NCI-H128 (cell line): ENCODE results near the gene GSX1.
"Not testable (repeated sequence)": the region's sequence is repeated elsewhere in the genome, so short reads cannot be mapped to it uniquely, and the experiment has no call there.

Experiments used
- DNase-seq: peaks from one replicate; lab custom pipeline; 2025; ENCODE audit not compliant: unreplicated experiment; lab: John Stamatoyannopoulos, UW

The GSX1 gene

GRCh38 chr13:27792393-27793218, at the start of gene GSX1:
TSS of gene GSX1 (plus strand) at chr13:27792483. CDS start at chr13:27792691, 208 bp downstream.
- no peak for DNase-seq

DNA sequence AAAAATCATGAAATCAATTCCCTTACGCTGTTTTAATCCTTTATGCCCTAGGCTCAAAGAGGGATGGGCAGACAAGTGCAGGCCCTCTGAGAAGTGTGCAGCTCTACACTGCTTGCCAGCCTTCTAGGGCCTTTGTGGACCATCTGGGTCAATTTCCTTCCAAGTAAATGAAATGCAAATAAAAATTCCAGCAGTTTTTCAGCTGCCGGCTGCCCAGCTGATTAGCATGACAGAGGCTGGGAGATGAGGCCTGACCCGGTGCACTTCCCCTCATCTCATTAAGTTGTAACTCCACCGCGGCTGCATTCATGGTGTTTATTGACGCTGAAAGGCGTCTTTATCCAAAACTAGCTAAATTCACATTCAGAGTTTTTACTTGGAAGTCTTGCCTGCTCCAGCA, 47.5 kb upstream of the GSX1 start:
- no peak for DNase-seq

DNA sequence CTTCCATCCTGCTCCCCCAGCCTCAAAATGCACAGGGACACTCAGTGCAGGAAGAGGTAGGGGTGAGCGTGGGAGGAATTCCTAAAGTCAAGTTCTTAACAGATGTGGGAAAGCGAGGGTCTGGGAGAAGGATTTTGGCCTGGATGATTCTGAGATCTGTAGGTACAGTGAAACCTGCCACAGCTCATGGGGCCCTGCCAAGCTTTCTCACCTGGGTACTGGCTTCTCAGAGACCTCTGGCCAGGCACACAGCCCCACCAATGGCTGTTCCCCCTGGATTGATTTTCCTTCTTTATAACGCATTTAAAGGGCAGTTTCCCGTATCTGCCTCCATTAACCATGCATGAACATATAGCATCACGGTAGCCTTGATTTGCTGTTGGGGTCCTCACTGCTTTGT, 47.0 kb upstream of the GSX1 start:
- no peak for DNase-seq

DNA sequence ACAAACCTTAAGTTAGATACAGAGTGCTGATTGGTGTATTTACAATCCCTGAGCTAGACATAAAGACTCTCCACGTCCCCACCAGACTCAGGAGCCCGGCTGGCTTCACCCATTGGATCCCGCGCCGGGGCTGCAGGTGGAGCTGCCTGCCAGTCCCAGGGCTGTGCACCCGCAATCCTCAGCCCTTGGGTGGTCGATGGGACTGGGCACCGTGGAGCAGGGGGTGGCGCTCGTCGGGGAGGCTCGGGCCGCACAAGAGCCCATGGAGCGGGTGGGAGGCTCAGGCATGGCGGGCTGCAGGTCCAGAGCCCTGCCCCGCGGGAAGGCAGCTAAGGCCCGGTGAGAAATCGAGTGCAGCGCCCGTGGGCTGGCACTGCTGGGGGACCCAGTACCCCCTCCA, 44.1 kb upstream of the GSX1 start:
- not testable (repeated sequence) for DNase-seq

GRCh38 chr13:27751953-27752532, 40.2 kb upstream of the GSX1 start:
- no peak for DNase-seq

GRCh38 chr13:27765650-27766049, 26.6 kb upstream of the GSX1 start:
- no peak for DNase-seq

DNA sequence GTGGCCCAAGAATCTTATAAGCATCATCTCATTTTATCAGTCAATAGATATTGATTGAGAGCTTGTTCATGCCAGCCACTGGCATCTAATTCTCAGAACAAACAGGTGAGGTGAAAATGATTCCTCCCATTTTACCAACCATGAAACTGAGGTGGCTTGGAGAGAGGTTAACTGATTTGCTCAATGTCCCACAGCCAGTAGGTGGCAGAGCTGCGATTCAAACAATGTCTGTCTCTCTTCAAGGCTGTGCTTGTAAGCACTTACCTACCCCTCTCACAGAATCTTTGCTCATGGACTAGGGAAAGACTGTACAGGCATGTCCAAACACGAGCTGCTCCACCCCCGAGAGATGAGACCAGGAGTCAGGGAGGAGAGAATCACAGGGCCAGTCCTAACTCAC, 21.5 kb upstream of the GSX1 start:
- no peak for DNase-seq

DNA sequence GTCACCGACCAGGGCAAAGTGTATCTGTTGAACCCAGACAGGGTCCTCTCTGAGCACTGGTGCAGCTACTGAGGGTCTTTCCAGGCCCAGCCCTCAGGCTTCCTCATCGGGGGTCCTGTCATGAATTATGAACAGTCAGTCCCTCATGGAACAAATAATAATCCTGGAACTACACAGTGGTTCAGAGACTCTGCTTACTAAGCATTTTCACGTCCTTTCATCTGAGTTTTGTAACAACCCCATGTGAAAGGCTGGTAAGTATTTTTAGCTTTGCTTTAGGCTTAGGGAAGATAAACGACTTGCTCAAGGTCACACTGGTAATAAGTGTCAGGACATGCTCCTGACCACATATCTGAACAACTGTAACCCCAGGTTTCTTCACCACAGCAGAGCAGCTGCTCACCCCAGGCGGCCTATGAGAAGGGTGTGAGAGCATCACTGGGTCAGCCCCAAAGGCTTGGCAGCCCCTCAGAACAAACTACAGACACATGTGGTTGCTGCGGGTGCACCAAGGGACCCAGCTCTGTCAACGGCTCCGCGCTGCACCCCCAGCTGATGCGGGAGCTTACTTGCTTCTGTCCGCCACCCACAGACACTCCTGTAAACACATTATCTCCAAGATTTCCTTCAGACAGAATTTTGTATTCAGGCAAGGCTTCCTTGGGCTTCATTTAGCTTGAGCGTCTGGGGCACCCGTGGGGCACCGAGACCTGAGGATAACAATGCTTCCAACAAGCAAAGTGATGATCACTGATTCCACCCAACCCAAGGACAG, 19.4 kb upstream of the GSX1 start:
- no peak for DNase-seq

- DNase-seq = no peak
Observed at GRCh38 chr13:27774169-27774568, 18.1 kb upstream of the GSX1 start.

DNA sequence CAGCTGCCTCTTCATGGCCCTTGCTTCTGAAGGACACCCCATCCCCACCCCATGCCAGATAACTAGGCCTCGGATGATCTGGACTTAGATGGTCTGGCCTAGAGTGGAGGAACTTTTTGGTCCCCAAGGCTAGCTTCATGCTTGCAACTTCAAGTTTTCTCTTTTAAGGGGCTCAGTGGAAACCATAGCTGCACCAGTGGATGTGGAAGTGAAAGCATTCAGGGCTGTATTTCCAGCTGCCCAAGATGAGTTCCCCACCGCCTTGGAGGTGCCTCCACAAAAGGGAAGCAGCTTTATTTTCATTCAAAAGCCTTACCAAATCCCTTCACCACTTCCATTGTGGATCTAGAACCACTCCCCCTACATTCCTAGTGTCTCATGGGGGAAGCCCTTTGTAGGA, 17.6 kb upstream of the GSX1 start:
- no peak for DNase-seq

DNA sequence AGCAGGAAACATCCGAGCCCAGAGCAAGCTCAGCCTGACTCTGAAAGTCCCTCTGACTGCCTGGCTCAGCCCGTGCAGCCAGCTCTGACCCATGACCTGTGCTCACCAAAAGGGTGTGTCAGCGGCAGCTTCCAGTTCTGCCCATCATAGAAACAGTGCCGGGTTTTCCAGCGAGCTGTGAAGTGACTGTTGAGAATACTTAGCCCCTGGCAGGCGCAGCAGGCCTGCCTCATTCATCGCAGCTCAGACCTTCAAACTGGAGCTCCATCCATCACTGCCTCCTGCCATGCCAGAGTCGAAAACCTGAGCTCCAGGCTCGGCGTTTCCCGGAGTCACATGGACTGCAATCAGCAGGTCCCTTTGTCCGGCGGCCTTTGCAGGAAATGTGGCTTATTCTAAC, 16.3 kb upstream of the GSX1 start:
- no peak for DNase-seq

DNA sequence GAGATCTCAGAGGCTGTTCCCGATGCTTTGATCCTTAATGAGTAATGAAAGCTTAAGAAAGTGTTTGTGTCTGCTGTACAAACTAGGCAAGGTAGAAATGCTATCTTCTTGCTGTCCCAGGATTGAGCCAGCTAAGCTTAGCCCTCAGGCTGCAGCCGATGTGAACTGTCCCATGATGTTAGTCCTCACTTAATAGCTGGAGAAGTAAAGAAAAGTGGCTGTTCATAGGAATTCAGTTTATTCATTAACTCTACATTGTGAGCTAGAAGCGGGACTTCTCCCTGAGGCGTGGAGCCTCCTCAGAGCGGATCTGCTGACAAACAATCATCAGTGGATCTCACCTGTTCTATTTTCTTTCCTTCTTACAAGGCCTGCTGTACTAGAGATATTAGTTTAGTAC, 10.1 kb upstream of the GSX1 start:
- no peak for DNase-seq

- DNase-seq = no peak
Observed at GRCh38 chr13:27783111-27783510, 9.2 kb upstream of the GSX1 start.

GRCh38 chr13:27788271-27788670, 4.0 kb upstream of the GSX1 start:
- no peak for DNase-seq

GRCh38 chr13:27789153-27789494, 3.2 kb upstream of the GSX1 start:
- DNase-seq = no peak

- no peak for DNase-seq
Observed at GRCh38 chr13:27789495-27790303, 2.6 kb upstream of the GSX1 start.

DNA sequence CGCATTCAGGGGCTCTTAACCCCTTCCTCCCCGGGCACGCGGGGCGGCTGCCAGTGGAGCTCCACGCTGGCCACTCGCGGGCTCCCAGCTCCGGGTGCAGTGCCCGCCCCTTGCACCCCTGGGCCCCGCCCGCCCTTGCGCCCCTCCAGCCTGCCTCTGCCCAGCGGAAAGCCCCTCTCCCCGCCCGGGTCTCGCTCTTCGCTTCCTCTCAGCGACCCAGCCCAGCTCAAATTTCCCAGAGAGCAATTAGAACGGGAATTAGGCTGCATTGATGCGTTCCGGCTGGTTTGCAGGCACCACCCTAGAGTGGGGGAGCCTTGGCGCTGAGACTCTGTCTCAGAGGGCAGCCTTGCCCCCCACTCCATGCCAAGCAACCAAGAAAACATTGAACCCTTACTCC, 1.8 kb upstream of the GSX1 start:
- no peak for DNase-seq

DNA sequence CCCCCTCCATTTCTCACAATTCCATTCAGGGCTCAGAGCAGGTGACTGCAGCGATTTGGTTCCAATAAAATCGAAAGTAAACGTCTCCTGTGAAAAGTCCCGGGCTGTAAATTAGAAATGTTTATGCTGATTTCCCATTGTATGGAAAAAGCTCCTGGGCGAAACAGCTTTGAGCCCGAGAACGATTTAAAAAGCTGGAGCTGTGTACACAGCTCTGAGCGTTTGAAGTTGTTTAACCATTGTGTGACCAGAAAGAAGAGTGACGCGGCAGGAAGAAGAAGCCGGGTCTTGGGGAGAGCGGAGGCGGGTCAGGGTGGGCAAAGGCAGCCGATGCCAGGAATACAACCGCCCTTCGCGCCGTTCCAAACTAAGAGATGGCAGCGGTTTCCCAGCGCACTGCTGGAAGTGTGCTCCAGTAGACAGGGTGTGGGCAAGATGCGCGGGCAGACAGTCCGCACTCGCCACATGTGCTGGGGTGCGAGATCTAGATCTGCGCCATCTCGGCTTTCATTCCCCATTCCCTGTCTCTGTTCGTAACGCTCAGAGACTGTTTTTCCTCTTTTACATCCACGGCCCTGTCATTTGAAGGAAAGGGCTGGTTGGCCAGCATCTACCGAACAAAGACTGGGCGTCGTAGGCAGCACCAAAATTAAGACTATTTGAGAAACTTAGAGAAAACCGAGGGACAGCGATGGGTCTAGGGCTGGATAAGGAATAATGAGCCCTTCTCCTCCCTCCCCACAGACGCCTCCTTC, 960 bp upstream of the GSX1 start:
- DNase-seq = no peak

GRCh38 chr13:27791901-27792392, 336 bp upstream of the GSX1 start:
- DNase-seq = no peak
